SK-N-MC (cell line): Measurements from ENCODE around the gene DYNC2H1.

ENCODE experiments used
- EZH2 ChIP-seq: fragments of 200-600 bp; sonication (generic); IDR thresholded peaks from one replicate; pipeline ENCODE4 v1.6.1; 2017; ENCODE audit warnings: antibody characterized with exemption
- FOXP2 ChIP-seq: optimal IDR thresholded peaks from 2 replicates; pipeline ENCODE3; 2011; ENCODE audit warnings: mild to moderate bottlenecking, moderate library complexity; ENCODE audit not compliant: insufficient read depth; ENCODE audit errors: extremely low read length, control extremely low read depth
- POLR2AphosphoS5 ChIP-seq: IDR thresholded peaks from 2 replicates; pipeline ENCODE4 v1.6.1; 2012; ENCODE audit warnings: mild to moderate bottlenecking, low read depth, low read length, borderline replicate concordance

GRCh38 chr11:103076361-103076760 is 32.9 kb upstream of the DYNC2H1 start:
- TF ChIP-seq POLR2AphosphoS5 (no peak), EZH2 (no peak), FOXP2 (no peak)
